ENCODE data around the gene LYPD6B.

- TF ChIP-seq YY1 (IDR thresholded peaks at IDR 0.05; ENCODE audit: low read depth) (no peak), CTCF (IDR thresholded peaks at IDR 0.05) (no peak), EP300 (IDR thresholded peaks at IDR 0.05; ENCODE audit: borderline replicate concordance in 1 of 2, low read depth in 1 of 2, low read length in 1 of 2) (no peak), TAF1 (IDR thresholded peaks at IDR 0.05; ENCODE audit: borderline replicate concordance, low read depth, low read length) (no peak)
Measured at GRCh38 chr2:149160701-149161217, 122.3 kb downstream of the LYPD6B start.

Measured in SK-N-SH (cell line).